GM19025 (cell line): ENCODE results near the gene DRAXIN.

Experiments
- ATAC-seq: cut with Tn5 transposase; IDR thresholded peaks from one replicate; pipeline ENCODE4 v1.9.1; 2021; ENCODE audit warnings: mild to moderate bottlenecking, low read depth, moderate library complexity; ENCODE audit not compliant: unreplicated experiment

DRAXIN gene

GRCh38 chr1:11682799-11683198 lies 8.7 kb upstream of the DRAXIN start:
- no peak for ATAC-seq

- no peak for ATAC-seq
Observed at GRCh38 chr1:11684070-11684469, 7.4 kb upstream of the DRAXIN start.

GRCh38 chr1:11685210-11685752 lies 6.2 kb upstream of the DRAXIN start:
- ATAC-seq, result no peak

GRCh38 chr1:11688506-11688905 lies 3.0 kb upstream of the DRAXIN start:
- no peak for ATAC-seq

GRCh38 chr1:11690397-11691301 lies 861 bp upstream of the DRAXIN start:
- no peak for ATAC-seq

GRCh38 chr1:11691928-11692711 lies 610 bp downstream of the DRAXIN start:
- ATAC-seq, result no peak

- no peak for ATAC-seq
Observed at GRCh38 chr1:11693024-11693590, 1.6 kb downstream of the DRAXIN start.

GRCh38 chr1:11693917-11694316 lies 2.4 kb downstream of the DRAXIN start:
- ATAC-seq, result no peak

- ATAC-seq, result no peak
Observed at GRCh38 chr1:11695861-11696260, 4.4 kb downstream of the DRAXIN start.

GRCh38 chr1:11697188-11697892 lies 5.8 kb downstream of the DRAXIN start:
- no peak for ATAC-seq

- ATAC-seq, result no peak
Observed at GRCh38 chr1:11697893-11698210, 6.3 kb downstream of the DRAXIN start.

- ATAC-seq, result no peak
Observed at GRCh38 chr1:11700601-11701467, 9.3 kb downstream of the DRAXIN start.

- no peak for ATAC-seq
Observed at GRCh38 chr1:11701551-11701961, 10.0 kb downstream of the DRAXIN start.

- ATAC-seq, result no peak
Observed at GRCh38 chr1:11701981-11702803, 10.7 kb downstream of the DRAXIN start.

- ATAC-seq, result no peak
Observed at GRCh38 chr1:11703357-11704193, 12.1 kb downstream of the DRAXIN start.

- no peak for ATAC-seq
Observed at GRCh38 chr1:11704194-11704529, 12.7 kb downstream of the DRAXIN start.

GRCh38 chr1:11704691-11705475 lies 13.4 kb downstream of the DRAXIN start:
- ATAC-seq, result no peak
